Activated CD4-positive, CD25-positive, alpha-beta regulatory T cell treated with anti-CD3 and anti-CD28 coated beads, Interleukin-2, amount 50 U/mL, for 24 hours (primary cell): ENCODE data around the gene RPS6KA4.

Experiments used
- ATAC-seq, 2 donors: fragments of 150-1000 bp; cut with Tn5 transposase; one replicate each; pipeline ENCODE4 v1.10.0; 2021; ENCODE audit warnings: mild to moderate bottlenecking in 1 of 2, moderate library complexity in 1 of 2

RPS6KA4 gene

DNA sequence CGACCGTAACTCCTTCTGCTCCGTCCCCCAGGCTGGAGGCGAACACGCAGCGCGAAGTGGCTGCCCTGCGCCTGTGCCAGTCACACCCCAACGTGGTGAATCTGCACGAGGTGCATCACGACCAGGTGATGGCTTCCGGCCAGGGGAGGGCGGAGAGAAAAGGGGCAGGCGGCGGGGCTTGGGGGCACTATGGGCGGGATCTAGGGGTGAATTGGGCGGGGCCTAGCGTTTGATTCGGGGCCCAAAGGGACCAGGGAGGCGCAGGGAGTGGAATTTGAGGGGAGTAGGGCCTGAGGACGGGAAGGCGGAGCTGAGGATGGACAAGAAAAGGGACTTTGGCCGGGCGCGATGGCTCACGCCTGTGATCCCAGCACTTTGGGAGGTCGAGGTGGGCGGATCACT lies 9.7 kb downstream of the RPS6KA4 start:
- ATAC-seq, result no peak

DNA sequence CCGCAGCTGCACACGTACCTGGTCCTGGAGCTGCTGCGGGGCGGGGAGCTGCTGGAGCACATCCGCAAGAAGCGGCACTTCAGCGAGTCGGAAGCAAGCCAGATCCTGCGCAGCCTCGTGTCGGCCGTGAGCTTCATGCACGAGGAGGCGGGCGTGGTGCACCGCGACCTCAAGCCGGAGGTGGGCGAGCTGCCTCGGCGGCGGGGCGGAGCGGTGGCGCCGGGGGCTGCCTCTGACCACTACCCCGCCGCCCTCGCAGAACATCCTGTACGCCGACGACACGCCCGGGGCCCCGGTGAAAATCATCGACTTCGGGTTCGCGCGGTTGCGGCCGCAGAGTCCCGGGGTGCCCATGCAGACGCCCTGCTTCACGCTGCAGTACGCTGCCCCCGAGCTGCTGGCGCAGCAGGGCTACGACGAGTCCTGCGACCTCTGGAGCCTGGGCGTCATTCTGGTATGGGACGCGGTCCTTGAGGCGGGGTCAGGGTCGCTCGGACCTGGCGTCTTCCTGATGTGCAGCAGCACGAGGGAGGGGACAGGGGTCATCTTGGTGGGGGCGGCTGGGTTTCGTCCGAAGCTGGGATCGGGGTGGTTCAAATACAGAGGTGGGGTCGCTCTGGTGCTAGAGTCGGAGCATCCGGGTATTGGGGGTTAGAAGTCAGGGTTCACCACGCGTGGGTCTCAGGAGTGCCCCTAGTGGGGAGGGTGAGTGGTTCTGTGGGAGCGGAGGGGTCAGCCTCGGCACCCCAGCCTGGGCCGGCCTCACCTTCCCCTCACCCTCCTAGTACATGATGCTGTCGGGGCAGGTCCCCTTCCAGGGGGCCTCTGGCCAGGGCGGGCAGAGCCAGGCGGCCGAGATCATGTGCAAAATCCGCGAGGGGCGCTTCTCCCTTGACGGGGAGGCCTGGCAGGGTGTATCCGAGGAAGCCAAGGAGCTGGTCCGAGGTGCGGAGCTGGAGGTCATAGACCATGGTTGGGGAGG lies 10.8 kb downstream of the RPS6KA4 start:
- no peak for ATAC-seq

DNA sequence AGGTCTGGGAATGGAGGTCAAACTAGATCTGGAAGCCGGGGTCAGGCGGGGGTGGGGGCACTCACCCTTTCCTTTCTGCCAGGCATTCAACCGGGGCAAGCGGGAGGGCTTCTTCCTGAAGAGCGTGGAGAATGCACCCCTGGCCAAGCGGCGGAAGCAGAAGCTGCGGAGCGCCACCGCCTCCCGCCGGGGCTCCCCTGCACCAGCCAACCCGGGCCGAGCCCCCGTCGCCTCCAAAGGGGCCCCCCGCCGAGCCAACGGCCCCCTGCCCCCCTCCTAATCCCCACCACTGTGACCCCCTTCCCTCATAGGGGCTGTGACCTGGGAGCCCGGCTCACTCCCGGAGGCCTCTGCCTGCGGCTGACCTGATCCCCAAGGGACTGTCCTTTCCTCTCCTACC lies 12.2 kb downstream of the RPS6KA4 start:
- no peak for ATAC-seq

DNA sequence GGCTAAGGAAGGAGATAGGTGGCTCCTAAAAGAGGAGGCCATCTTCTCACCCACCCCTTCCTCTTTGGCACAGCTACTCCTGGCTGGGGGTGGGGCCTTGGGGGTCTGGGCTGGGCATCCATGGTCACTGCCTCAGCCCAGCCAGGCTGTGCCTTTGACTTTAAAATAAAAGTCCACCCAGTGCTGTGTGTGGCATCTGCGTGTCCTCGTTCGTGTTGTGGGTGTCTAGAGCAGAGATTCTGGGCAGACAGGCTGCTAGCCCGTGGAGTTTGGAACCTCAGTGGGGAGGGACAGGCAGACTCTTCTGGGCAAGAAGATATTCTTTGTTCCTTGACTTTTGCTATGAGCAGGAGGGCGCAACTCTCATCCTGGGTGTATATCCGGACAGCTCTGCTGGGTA lies 13.1 kb downstream of the RPS6KA4 start:
- no peak for ATAC-seq

DNA sequence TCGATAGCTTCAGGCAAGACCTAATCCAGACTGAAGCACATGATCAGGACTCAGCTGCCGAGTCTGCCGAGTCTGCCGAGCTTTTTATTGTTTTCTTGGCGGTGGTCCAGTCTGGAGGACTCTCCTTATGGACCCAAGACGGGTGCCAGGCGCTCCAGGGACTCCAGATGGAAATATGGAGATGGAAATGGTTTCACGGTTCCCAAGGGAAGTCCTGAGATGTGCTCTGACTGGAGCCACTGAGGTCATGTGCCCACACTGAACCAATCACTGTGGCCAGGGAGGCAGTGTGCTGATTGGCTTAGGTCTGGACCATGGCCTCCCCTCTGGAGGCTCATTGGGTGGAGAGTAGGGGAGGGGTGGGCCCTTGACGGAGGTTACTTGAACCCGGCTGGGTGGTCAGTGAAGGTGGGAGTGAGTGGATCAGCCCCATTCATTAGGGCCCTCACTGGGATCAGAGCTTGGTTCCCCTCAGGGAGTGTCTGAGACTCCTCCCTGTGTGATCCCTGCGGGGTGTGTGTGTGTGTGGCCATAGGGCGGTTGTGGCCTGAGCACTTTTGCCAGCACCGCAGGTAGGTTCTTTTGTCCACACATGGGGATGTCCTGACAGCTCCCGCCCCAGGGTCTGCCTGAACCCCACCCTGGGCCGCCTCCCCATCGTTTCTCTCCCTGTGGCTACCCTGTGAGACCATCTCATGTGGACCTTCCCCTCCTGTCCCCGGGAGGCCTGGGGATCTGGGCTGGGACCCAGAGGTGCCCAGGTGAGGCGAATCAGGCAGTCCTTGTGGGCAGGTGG lies 14.0 kb downstream of the RPS6KA4 start:
- peak; percentile 21 to 45 for ATAC-seq

DNA sequence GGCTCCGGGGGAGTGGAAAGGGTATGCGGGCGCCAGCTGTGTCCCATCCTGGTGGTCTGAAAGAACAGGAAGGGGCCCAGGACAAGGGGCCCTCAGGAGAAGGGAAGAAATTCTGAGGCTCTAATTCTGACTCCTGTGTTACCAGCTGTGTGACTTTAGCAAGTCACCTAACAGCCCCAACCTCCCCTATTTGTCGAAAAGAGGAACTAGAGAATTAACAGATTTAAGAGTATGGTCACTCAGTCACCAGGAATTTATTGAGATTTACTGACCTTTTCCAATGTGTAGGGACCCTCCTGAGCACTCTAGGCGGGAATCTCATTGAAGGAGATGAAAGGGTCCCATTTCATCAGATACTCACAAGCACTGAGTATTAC lies 14.6 kb downstream of the RPS6KA4 start:
- ATAC-seq, result no peak

DNA sequence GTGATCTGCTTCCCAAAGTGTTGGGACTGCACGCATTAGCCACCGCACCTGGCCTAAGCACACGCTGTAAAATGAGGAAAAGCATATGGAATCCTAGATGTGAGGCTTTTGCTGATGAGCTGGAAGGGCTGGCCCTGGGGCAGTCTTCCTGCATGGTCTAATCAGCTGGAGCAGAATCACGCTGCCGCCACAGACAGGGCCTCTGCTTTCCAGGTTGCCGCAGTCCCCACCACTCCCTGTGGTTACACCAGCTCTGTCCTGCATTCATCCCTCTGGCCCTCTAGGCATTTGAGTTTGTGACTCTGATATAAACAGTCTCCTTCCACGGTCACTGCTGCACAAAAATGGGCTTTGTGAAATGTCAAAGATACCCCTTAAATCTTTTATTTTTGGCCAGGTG lies 17.1 kb downstream of the RPS6KA4 start:
- no peak for ATAC-seq

DNA sequence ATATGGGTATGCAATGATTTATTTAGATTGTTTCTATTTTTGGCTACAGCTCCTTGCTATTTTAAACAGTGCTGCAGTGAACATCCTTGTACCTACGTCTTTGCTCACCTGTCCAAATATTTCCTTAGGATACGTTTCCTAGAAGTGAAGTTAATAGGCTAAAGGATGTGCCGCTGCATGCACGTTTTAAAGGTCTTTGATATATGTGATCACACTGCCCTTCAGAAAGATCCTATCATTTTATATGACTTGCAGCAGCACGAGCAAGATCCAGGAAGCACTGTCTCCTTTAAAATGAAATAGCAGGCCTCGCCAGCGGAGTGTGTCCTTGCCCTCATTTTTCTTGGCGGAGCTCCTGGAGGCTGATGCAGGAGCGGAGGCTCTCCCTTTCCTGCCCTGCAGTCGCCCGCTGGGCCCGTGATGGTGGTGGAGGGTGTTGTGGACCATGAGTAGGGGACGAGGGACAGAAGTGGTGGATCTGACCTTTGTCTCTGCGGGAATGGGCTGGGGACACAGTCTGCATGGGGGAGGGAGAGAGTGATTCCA lies 19.4 kb downstream of the RPS6KA4 start:
- ATAC-seq, result no peak

DNA sequence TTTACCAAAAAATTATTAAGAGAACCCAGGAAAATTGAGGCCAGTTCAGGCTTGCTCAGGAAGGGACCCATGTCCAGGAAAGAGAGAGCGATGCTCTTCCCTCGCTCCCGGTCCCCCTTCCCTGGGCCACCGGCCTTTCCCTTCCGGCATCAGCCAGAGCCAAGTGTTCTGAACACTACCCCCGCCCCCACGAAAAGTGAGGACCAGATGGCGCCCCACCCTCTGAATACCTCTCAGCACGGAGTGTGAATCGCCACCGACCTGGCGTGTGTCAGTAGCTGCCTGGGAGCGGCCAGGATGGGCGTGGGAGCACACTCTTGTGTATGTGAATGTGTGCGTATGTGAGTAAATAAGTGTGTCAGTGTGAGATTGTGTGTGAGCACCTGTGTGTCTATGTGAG lies 20.2 kb downstream of the RPS6KA4 start:
- ATAC-seq, result no peak

DNA sequence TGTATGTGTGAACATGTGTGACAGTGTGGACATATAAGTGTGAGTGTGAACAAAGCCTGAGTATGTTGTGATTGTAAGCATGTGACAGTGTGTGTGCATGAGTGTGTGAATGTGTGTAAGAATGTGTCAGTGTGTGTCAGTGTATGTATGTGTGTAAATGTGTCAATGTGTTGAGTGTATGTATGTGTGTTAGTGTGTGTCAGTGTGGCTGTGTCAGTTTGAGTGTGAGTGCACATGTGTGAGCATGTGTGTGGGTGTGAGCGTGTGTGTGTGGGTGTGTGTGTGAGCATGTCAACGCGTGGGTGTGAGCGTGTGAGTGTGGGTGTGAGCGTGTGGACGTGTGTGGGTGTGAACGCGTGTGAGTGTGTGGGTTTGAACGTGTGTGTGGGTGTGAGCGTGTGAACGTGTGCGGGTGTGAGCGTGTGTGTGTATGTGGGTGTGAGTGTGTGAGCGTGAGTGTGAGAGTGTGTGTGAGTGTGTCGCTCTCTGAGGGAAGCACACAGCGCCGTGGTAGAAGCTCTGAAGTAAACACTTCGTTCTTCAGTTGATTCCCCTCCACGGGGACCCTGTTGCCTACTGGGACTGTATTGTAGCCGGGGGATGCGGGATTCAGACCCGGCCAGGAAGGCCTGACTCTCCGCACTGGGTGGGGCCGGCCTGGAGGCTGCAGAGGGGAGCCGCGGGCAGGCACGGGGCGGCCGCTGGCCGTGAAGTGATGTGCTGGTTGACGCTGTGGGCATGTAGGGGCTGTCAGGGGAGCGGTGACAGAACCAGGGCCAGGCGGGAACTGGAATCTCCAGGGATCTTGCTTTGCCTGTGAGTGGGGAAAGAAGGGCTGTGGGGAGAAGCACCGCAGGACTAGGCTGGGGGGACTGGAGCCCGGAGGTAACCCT lies 21.1 kb downstream of the RPS6KA4 start:
- no peak for ATAC-seq

DNA sequence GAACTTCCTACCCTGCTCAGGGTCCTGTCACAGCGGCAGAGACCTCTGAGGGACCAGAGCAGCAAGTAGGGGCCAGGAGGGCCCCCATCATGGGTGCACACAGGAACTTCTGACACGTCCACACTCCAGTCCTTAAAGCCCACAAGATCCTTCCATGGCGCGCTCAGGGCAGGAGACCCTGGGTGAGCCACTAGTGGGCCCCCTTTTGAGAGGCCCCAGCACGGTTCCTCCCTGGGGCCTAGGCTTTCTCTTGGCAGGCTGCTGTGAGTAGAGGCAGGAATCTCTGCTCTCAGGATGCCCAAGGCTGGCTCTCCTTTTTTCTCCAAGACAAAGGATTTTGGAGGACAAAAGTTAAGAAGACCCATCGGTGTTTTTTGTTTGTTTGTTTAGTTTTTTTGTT lies 22.4 kb downstream of the RPS6KA4 start:
- ATAC-seq, result no peak

DNA sequence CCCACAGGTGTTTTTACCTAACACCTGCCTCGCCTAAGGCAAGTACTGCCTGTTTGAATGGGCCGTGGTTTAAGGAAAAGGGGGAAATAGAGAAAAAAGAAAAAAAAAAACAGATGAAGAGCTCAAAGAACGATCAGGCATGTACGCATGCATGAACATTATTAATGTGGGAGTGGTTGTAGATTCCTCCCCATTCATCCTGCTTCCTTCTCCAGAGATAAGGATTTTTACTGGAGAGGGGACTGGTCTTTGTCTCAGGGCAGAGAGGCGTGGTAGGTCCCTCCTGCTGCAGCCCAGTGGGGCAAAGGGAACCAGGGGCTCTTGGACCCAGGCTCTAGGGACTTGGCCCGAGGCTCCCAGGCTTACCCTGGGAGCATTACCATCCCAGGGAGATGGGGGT lies 23.1 kb downstream of the RPS6KA4 start:
- no peak for ATAC-seq

DNA sequence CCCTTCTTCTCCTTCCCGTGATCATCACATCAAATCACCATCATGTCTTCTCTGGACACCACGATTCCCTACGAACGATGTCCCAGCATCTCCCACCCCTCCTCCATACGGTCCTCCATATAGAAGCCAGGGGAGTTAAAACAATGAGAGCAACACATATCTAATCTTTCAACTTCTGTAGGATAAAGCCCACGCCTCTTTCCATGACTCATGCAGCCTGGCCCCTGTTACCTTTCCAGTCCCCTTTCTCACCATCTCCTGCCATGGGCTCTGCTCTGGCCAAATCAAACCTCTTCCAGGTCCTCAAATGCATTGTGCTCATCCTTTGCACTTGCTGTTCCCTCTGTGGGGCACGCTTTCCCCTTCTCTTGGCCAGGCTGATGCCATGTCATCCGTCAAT lies 23.6 kb downstream of the RPS6KA4 start:
- no peak for ATAC-seq

DNA sequence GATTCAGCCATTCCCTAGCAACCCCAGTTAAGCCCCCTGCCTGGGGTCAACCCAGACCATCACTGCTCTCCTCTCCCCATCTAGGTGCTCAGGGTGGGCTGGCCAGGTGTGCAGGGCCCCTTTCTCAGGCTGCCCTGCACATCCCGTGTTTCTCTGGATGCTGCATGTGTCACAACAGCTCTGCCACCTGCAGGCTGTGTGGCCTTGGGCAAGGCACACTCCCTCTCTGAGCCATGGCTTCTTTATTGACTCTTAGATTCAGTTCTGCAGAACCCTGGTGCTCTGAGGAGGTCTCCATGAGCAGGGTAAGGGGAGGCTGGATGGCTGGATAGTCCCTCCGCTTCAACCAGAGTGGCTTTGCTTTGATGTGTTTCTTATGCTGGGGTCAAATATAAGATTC lies 24.6 kb downstream of the RPS6KA4 start:
- ATAC-seq, result no peak

DNA sequence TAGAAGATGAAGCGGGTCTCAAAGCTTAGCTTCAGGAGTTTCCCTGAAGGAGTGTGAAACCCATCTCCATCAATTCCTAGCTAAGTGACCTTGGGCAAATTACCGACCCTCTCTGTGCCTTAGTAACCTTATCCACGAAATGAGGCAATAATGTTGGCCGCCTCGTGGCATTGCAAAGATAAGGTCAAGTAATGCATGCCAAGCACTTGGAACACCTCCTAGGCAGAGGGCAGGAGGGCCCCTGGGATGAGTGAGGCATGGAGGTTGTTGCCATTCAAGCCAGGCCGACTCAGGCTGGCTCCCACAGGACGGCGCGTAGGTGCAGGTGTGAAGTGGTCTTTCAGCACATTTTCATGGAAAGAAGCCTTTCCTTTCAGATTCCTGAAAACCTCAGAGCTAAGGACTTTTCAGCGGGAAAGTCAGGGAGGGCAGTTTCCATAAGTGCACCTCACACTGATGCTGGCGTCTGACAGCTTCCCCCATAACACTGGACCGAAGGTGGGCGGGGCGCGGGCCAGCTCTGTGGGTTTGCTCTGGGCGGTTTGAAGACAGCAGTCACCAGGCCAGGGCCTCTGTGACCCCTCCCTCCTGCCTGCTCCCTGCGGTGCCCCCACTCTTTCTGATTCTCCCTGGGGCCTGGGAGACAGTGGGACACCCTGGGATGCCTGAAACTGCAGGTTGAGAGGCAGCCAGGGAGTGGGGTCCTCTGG lies 25.2 kb downstream of the RPS6KA4 start:
- ATAC-seq, result no peak

DNA sequence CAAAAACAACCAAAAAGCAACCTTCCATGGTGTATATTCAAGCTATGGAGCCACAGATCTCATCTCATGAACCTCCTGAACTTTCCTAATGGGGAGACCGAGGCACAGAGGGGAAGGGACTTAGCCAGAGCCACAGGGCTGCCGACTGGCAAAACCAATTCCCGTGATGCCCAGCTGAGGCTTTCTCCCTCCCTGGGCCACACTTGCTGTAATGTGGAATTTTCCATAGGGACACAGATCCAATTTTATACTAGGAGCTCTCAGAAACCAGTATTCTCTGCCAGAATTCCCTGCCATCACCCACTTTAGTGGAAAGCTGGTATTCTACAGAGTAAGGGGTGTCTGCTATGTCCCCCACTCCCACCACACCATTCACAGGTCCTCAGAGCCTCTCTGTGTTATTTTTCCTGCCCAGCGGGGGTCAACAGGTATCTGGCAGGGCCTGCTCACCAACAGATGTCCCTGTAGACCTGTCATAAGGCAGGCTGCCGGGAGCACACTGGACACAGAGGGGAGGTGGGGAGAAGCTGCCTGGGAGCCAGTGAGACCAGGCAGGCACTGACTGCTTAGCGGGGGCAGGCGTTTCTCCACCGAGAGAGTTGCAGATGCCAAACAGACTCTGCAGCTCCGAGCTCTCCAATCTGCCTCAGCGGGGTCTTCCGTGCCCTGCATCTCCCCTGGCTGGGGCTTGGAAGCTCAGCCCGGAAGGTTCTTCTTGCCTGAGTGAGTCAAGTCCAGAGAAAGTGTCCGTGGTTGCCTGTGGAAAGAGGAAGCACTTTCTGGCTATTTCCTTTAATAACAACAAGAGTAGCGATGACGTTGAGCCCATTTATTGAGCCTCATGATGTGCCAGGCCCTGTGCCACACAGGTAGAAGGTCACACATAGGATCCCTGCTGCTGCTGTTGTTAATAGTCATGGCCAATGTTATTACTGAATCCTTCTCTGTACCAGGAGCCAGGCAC lies 26.3 kb downstream of the RPS6KA4 start:
- ATAC-seq, result no peak

DNA sequence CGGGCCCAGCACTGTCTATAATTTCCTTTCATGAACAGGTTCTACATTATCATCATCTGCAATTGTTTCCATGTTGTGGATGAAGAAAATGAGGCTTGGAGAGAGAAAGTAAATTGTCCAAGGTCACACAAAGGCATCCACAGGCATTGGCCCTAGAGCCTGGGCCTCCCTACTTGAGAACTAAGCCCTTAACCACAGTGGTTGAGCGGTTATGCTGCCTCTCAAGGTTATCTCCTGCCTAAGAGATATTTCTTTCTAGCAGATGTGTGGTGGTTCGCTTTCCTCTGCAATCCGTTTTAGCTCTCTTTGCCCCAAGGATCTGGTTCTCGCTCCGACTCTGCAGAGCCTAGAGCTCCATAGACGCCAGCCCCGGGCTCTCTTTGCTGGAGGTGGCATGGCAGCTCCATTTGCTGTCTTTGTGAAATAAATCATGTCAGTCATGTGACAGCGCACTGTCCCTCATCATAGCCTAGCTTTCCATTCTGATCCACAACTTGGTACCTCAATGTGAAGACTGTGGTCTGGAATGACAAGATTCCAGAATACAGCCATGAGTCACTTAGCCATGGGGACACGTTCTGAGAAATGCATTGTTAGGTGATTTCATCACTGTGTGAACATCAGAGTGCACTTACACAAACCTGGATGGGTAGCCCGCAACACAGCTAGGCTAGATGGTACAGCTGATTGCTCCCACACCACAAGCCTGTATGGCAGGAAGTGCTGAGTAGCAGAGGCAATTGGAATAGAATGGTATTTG lies 27.2 kb downstream of the RPS6KA4 start:
- ATAC-seq, result no peak

DNA sequence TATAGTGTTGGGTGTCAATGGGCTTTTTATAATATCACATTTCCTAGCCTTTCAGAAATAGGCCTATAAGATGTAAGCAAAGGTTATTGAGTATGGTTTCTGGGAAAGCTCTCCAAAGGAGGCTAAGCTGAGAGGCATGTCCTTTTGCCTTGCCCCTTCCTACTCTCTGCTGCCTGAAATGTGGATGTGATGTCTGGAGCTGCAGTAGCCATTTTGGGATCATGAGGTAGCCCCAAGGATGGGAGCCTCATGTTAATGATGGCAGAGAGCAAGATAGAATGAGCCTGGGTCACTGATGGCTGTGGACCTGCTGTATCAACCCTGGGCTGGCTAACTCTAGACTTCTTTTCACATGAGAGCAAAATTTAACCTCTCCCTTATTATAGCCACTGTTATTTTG lies 29.0 kb downstream of the RPS6KA4 start:
- no peak for ATAC-seq

DNA sequence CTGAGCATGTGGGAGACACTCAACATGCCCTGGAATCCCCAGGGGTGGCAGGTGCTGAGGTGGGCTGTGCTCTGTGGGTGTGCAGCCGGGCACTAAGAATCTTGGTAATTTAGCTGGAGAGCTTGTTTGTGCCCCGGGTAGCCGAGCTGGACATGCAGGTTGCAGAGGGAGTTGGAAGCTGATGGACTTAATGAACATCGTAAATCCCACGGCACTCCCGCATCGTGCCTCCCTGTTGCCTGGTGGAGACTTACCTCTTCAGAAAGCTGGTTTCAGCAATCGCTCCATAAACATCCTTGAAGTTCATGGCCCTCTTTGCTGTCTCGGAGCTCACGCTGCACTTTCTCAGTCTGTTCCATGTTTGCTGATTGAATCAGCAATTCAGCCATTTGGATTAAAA lies 29.9 kb downstream of the RPS6KA4 start:
- ATAC-seq, result no peak

DNA sequence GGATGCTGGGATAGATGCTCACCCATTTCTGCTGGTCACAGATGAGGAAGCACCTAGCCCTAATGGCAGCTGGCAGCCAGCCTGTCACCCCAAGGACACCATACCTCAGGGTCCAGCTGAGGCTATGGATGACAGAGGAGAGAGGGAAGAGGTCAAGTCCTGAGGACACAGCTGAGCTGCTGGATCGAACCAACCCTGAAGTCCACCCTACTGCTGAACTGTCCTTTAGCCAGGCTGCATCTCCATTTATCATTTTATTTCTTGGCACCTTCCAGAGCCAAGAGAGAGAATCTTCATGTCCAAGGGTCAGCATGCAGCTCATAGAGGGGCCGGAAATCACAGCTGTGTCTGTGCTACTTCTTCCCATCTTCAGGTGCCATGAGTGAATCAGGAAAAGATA lies 30.9 kb downstream of the RPS6KA4 start:
- ATAC-seq, result no peak
